HFFc6 (cell line): Measurements from ENCODE around the gene GH1. TPM values are rescaled to one million over a fixed set of nuclear protein-coding genes. Genes with fewer than 3 reads are reported as not detected.
"Not testable (repeated sequence)": the region's sequence is repeated elsewhere in the genome, so short reads cannot be mapped to it uniquely, and the experiment has no call there.

Source experiments
- DNase-seq: peaks from one replicate; pipeline ENCODE4 v3.0.0-alpha.2; 2018
- H3K27ac Mint-ChIP-seq: 2 replicates; pipeline ENCODE4 v1.8.0; 2020; ENCODE audit warnings: mild to moderate bottlenecking, mixed read lengths
- H3K27me3 Mint-ChIP-seq: 2 replicates; pipeline ENCODE4 v1.8.0; 2021; ENCODE audit warnings: mild to moderate bottlenecking, moderate library complexity, mixed read lengths; ENCODE audit not compliant: insufficient read depth
- H3K36me3 Mint-ChIP-seq: 2 replicates; pipeline ENCODE4 v1.8.0; 2021; ENCODE audit warnings: low read depth, mixed read lengths
- H3K4me1 Mint-ChIP-seq: 2 replicates; pipeline ENCODE4 v1.8.0; 2020; ENCODE audit warnings: low read depth, mixed read lengths
- H3K4me3 Mint-ChIP-seq: 2 replicates; pipeline ENCODE4 v1.8.0; 2020; ENCODE audit warnings: mild to moderate bottlenecking, moderate library complexity, mixed read lengths
- H3K9me3 Mint-ChIP-seq: 2 replicates; pipeline ENCODE4 v1.8.0; 2020; ENCODE audit warnings: mild to moderate bottlenecking, mixed read lengths
- CTCF ChIP-seq: fragments of 200-600 bp; sonication (generic); IDR thresholded peaks from 2 replicates; pipeline ENCODE4 v1.5.0; 2021; ENCODE audit warnings: antibody characterized with exemption, mild to moderate bottlenecking
- total RNA-seq, 6 experiments: library from RNA; stranded (reverse); fragmentation: NEBNext Ultra II Directional; extraction: Animal tissue kit (Norgen Biotek cat#: 25700); gene quantifications; 2 replicates in 1 of 6; 3 replicates in 5 of 6; pipeline ENCODE4 v1.2.3, GENCODE V29; 2021

Gene GH1
- total RNA-seq, 6 experiments from 2014 or later, result not detected

- no peaks in the 10 kb centered on the region for H3K9me3 Mint-ChIP-seq
- no peak for DNase-seq
- H3K4me1 Mint-ChIP-seq, result no peaks in the 10 kb centered on the region
- H3K27me3 Mint-ChIP-seq, result peaks cover 65% of the 10 kb centered on the region
- H3K27ac Mint-ChIP-seq, result no peak within 1 kb of the TSS
- H3K36me3 Mint-ChIP-seq, result no peaks in the 10 kb centered on the region
- TF ChIP-seq CTCF, result no peak
- H3K4me3 Mint-ChIP-seq, result no peak within 1 kb of the TSS
Measured at GRCh38 chr17:63911041-63911635, 7.5 kb downstream of the GH1 start, which contains the start of gene CSHL1. Gene CSHL1 (minus strand): TSS chr17:63911258. CDS start chr17:63911196, 62 bp downstream.

- Mint-ChIP-seq H3K27me3 (peaks cover 57% of the 10 kb centered on the region), H3K27ac (no peak overlapping the region), H3K4me1 (no peaks in the 10 kb centered on the region), H3K36me3 (no peaks in the 10 kb centered on the region), H3K9me3 (no peaks in the 10 kb centered on the region), H3K4me3 (no peak overlapping the region)
- TF ChIP-seq CTCF, result no peak
- DNase-seq, result no peak
Measured at GRCh38 chr17:63910096-63910495, 8.5 kb downstream of the GH1 start.

DNA sequence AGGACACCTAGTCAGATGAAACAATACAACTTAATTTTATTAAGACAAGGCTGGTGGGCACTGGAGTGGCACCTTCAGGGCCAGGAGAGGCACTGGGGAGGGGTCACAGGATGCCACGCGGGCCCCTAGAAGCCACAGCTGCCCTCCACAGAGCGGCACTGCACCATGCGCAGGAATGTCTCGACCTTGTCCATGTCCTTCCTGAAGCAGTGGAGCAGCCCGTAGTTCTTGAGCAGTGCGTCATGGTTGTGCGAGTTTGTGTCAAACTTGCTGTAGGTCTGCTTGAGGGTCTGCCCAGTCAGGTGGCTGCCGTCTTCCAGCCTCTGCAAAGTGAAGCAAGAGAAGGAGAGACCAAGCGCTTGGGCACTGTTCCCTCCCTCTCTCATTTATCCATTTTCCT is 9.1 kb downstream of the GH1 start:
- not testable (repeated sequence) for H3K36me3 Mint-ChIP-seq, H3K9me3 Mint-ChIP-seq, DNase-seq, H3K4me1 Mint-ChIP-seq, H3K4me3 Mint-ChIP-seq, H3K27ac Mint-ChIP-seq
- peaks cover 57% of the 10 kb centered on the region for H3K27me3 Mint-ChIP-seq

DNA sequence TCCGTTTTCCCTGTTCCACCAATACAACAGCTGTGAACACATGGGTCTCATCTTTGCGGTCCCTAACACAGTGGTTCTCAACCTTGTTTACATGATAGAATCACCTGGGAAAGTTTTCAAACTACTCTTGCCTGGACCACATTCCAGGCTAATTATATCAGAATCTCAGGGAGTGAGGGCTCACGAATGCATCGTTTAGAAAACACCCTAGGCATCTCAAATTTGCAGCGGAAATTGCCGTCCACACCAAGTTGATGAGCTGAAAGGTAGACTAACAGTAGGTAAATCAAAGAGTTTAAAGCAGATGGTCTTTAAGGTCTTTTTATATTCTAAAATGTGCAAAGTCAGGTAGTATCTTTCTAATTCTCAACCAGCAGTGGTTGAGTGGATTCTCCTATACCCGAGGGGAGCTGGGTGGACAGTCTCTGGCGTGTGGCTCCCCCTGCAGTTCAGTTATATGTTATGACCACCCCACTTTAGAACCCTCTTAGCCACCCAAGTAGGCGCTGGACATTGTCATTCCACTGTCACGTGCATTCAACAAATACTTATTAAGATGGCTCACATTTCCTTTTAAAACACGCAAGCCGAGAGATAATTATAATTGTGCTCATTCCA is 11.4 kb downstream of the GH1 start:
- not testable (repeated sequence) for H3K4me1 Mint-ChIP-seq, H3K9me3 Mint-ChIP-seq, H3K36me3 Mint-ChIP-seq, H3K4me3 Mint-ChIP-seq, H3K27ac Mint-ChIP-seq
- peak; percentile 17 for DNase-seq
- H3K27me3 Mint-ChIP-seq, result peaks cover 65% of the 10 kb centered on the region
- TF ChIP-seq CTCF, result peak; percentile 62

GRCh38 chr17:63904796-63905195 is 13.8 kb downstream of the GH1 start:
- not testable (repeated sequence) for H3K4me3 Mint-ChIP-seq, H3K27ac Mint-ChIP-seq, H3K4me1 Mint-ChIP-seq, DNase-seq, H3K9me3 Mint-ChIP-seq, H3K36me3 Mint-ChIP-seq
- H3K27me3 Mint-ChIP-seq, result peaks cover 68% of the 10 kb centered on the region

DNA sequence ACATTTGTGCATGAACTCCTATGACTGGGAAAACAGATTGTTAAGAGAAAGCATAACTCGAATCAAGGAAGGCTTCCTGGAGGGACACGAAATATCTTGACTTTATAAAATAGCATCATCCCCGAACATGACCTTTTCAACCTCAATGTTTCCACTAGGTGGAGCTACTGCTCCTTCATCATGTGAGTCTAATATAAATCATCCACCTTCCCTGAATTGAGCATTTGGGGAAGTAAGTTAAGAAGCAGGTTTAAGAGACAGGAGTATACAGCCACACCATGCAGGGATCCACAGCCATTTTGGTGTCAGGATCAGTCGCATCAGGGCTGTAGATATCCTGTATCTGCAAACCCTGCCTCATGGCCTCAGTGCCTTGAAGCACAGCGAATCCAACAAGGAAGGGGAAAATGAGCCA is 14.8 kb downstream of the GH1 start:
- not testable (repeated sequence) for H3K36me3 Mint-ChIP-seq, H3K4me1 Mint-ChIP-seq, H3K9me3 Mint-ChIP-seq, H3K27ac Mint-ChIP-seq, H3K4me3 Mint-ChIP-seq
- peak; percentile 70 for TF ChIP-seq CTCF
- peaks cover 62% of the 10 kb centered on the region for H3K27me3 Mint-ChIP-seq
- DNase-seq, result peak; percentile 33

GRCh38 chr17:63901971-63902370 is 16.7 kb downstream of the GH1 start:
- peaks cover 52% of the 10 kb centered on the region for H3K27me3 Mint-ChIP-seq
- H3K4me3 Mint-ChIP-seq, DNase-seq, H3K36me3 Mint-ChIP-seq, H3K27ac Mint-ChIP-seq, H3K4me1 Mint-ChIP-seq, H3K9me3 Mint-ChIP-seq: not testable (repeated sequence)
